Fibroblast of skin of left biceps (primary cell): ENCODE measurements around the gene PRSS38.

ENCODE experiments used
- DNase-seq, 2 experiments: peaks; one replicate each; pipeline ENCODE4 v3.0.0-alpha.2; 2013; ENCODE audit warnings: low read depth in 2 of 2

PRSS38 gene

GRCh38 chr1:227885135-227885647 is 69.7 kb downstream of the PRSS38 start:
- no peak for DNase-seq

GRCh38 chr1:227885648-227886502 is 70.4 kb downstream of the PRSS38 start:
- DNase-seq = no peak

DNA sequence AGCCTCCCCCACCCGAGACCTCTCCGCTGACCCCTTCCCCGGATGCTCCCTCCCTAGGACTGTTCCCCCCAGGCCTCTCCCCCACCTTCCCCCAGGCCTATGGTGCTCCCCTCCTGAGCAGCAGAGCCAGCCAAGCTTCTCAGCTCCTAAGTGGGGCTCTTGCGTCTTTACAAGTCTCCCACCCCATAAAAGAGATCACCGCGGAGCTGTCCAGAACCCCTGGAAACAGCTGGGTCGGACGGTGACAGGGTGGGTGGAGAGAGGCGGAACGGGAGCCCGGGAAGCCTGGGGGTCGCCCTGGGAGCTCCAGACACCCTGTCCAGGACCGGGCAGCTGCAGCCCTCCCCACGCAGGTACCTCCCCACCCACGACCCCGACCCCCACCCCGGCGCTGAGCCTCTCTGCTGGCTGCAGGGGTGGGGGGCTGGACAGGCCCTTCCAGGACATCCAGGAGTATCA is 71.1 kb downstream of the PRSS38 start:
- no peak for DNase-seq

DNA sequence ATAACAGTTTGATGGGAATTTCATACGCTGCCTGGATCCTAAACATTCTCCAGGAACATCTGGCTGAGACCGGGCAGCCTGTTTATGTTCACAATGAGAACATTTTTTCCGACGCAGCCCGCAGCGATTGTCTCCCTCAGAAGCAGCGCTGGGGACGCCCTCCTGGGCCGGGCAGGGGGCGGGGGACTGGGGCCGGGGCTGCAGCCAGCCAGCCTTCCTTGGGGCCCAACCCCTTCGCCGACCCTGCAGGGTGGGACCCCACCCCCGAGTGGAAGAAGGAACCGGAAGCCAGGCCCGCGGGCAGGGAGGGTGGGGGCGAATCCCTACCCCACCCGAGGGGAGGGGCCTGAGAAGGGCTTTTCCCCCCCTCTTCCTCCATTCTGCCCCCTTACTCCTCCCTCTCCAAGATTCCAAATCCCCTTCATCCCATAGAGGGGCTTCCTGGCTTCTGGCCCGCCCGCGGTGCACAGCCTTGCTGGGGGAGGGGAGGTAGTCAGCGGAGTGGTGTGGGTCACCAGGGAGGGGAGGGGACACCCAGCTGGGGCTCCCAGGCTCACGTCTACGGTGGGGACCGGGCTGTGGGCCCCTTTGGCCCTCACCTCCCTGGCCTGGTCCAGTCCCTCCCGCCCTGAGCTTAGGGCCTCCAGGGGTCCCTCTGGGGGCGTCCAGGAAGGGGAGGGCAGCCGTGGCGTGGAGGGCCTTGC is 71.7 kb downstream of the PRSS38 start:
- DNase-seq = peak in 1 of 2 experiments; percentile 24

- no peak for DNase-seq
Measured at GRCh38 chr1:227887697-227888403, 72.4 kb downstream of the PRSS38 start.

DNA sequence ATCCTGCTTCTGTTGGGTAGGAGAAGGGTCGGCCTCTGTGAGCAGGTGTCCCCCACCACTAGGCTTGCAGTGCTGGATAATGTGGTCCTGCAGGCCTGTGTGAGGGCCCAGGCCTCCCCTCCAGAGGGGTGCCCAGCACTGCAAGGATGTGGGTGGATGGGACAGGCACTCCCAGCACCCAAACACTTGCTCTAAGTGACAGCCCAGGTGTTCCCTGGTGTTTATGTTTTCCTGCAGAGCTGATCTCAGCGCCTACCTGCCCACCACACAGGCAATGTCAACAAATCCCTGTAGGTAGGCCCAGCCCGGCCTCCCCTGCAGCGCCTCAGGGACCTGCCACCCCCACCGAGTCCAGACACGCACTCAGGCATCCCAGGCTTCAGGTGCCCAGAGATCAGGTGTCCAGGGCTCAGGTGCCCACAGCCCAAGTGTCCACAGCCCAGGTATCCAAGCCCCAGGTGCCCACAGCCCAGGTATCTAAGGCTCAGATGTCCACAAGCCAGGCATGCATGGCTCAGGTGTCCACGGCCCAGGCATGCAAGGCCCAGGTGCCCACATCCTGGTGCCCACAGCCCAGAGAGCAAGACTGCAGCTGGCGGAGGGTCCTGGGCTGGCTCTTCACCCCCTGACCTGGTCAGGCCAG is 73.0 kb downstream of the PRSS38 start:
- no peak for DNase-seq

DNA sequence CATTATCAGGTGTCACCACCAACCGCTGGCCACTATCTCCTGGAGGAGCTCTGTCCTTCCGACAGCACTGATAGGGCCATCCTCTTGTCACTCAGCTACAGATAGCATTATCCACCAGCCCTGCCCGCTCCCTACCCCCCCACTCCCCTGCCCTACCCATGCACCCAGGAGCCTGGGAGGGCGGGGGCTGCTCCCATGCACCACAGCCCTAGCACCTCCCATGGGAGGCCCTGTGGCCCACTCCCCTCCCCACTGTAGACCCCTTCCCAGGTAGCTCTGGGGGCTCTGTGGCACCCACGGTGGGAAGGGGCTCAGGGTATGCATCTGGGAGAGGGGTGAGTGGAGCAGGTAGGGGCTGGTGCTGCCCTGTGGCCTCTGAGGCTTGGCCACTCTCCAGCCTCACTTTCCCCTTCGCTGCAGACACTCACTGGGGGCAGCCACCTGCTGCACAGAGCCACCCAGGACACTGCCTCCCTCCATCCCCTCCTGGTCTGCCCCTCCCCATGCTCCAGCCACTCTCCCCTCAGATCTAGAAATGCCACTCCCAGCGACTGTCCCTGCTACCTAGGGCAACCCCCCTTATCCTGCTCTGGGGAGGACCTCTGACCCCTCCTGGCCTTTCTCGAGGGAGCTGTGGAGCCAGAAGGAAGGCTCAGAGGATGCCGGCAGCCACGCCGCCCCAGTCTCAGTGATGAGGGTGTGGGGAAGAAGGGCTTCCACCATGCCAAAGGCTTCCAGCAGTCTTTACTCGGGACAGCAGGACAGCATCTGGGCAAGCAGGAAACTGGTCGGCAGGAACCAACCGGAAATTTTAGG is 73.8 kb downstream of the PRSS38 start:
- no peak for DNase-seq

DNA sequence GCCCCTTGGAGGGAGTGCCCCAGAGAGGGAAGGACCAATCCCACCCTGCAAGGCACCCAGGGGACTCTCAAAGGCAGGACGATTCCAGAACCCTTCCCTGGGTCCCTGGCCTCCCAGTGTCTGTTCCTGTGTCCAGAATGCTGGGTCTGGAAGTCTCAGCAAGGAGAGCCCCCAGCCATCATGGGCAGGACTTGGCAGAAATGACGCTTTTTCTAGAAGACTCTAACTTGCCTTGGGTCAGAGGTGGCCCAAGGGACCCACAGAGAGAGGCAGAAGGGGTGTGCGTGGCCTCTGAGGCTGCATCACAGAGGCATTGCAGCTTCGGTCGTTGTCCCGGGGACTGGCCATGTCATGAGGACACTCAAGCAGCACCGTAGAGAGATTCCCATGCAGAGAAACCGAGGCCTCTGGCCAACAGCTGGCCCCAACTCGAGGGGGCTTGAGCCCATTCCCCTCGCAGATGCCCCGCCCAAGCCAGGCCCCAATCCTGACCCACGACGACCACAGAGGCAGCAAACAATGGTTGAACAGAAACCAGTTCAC is 74.5 kb downstream of the PRSS38 start:
- no peak for DNase-seq

- DNase-seq = no peak
Measured at GRCh38 chr1:227890451-227891222, 75.2 kb downstream of the PRSS38 start.

- DNase-seq = no peak
Measured at GRCh38 chr1:227891223-227891954, 75.9 kb downstream of the PRSS38 start.

GRCh38 chr1:227891955-227892488 is 76.5 kb downstream of the PRSS38 start:
- DNase-seq = no peak

- peak in 1 of 2 experiments; percentile 12 for DNase-seq
Measured at GRCh38 chr1:227892489-227893299, 77.2 kb downstream of the PRSS38 start.

- no peak for DNase-seq
Measured at GRCh38 chr1:227893300-227893948, 77.9 kb downstream of the PRSS38 start.

- no peak for DNase-seq
Measured at GRCh38 chr1:227893949-227894721, 78.7 kb downstream of the PRSS38 start.

DNA sequence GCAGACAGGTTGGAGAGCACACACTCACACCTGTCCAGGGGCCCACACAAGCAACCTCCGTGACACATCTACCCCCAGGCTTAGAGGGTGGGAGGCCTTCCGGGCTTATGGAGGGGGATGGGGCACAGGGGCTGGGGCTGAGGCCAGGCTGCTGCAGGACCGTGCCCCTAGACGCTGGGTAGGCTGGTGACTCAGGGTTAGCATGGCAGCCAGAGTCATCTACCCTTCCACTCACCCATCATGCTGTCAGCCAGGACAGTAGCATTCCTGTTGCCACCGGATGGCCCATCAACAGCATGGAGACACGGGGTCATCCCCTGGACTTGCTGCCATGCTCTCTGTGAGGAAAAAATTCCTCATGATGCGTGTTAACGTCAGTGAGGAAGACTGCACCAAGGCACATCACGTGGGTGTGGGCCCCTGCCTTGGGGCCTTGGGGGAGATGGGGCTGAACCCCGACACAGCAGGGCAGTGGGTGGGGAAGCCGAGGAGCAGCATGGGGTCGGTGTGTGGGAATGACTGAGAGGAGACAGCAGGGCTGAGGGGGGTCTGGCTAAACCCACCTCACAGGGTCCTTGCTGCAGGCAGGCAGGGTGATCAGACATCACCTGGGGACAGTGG is 79.5 kb downstream of the PRSS38 start:
- DNase-seq = no peak
